Loucy (cell line): ENCODE data around the gene NCF2.

Source experiments
- H2AFZ ChIP-seq: fragments of 200-600 bp; sonication (generic); 2 replicates; pipeline ENCODE4 v1.6.0; 2016; ENCODE audit warnings: antibody characterized with exemption, mild to moderate bottlenecking, low read length, moderate library complexity
- H3F3A ChIP-seq: fragments of 200-600 bp; 2 replicates; pipeline ENCODE4 v1.6.0; 2016; ENCODE audit warnings: antibody characterized with exemption, low read depth, mild to moderate bottlenecking
- H3K27me3 ChIP-seq: fragments of 200-600 bp; sonication (generic); 2 replicates; pipeline ENCODE4 v1.6.1; 2014; ENCODE audit warnings: low read length, mild to moderate bottlenecking; ENCODE audit not compliant: insufficient read depth, poor library complexity, severe bottlenecking
- H3K36me3 ChIP-seq: fragments of 200-600 bp; sonication (generic); 2 replicates; pipeline ENCODE4 v1.6.1; 2016; ENCODE audit warnings: low read length; ENCODE audit not compliant: insufficient read depth
- H3K4me1 ChIP-seq: fragments of 200-600 bp; sonication (generic); 2 replicates; pipeline ENCODE4 v1.5.1; 2014; ENCODE audit warnings: low read length, mild to moderate bottlenecking; ENCODE audit not compliant: insufficient read depth, poor library complexity, severe bottlenecking
- H3K4me2 ChIP-seq: fragments of 200-600 bp; sonication (generic); 2 replicates; pipeline ENCODE4 v1.6.0; 2014; ENCODE audit warnings: antibody characterized with exemption, low read length, low read depth, mild to moderate bottlenecking; ENCODE audit not compliant: poor library complexity, severe bottlenecking
- H3K4me3 ChIP-seq: fragments of 200-600 bp; sonication (generic); 2 replicates; pipeline ENCODE4 v1.5.1; 2014; ENCODE audit warnings: low read length, mild to moderate bottlenecking, mixed read lengths; ENCODE audit not compliant: poor library complexity, severe bottlenecking
- H3K79me2 ChIP-seq: fragments of 200-600 bp; sonication (generic); 2 replicates; pipeline ENCODE4 v1.6.1; 2014; ENCODE audit warnings: low read length; ENCODE audit not compliant: insufficient read depth
- H3K9ac ChIP-seq: fragments of 200-600 bp; sonication (generic); 2 replicates; pipeline ENCODE4 v1.6.0; 2014; ENCODE audit warnings: mild to moderate bottlenecking, low read depth, low read length, moderate library complexity; ENCODE audit not compliant: poor library complexity, severe bottlenecking
- H3K9me2 ChIP-seq: fragments of 200-600 bp; sonication (generic); replicated peaks from 2 replicates; pipeline ENCODE4 v1.6.1; 2016; ENCODE audit warnings: low read depth, low read length, mixed read lengths
- H3K9me3 ChIP-seq: fragments of 200-600 bp; sonication (generic); 2 replicates; pipeline ENCODE4 v1.6.1; 2014; ENCODE audit warnings: mild to moderate bottlenecking, antibody characterized with exemption, low read length, low read depth; ENCODE audit not compliant: insufficient read depth
- H4K20me1 ChIP-seq: fragments of 200-600 bp; sonication (generic); 2 replicates; pipeline ENCODE4 v1.6.0; 2014; ENCODE audit warnings: antibody characterized with exemption, low read length, mild to moderate bottlenecking; ENCODE audit not compliant: insufficient read depth, poor library complexity, severe bottlenecking
- CTCF ChIP-seq: fragments of 200-600 bp; sonication (generic); conservative IDR thresholded peaks from 2 replicates; pipeline ENCODE4 v1.5.1; 2014; ENCODE audit warnings: mild to moderate bottlenecking, antibody characterized with exemption, low read length
- EZH2phosphoT487 ChIP-seq: fragments of 200-600 bp; IDR thresholded peaks from 2 replicates; pipeline ENCODE4 v1.6.1; 2018; ENCODE audit warnings: antibody characterized with exemption, mild to moderate bottlenecking, moderate library complexity, borderline replicate concordance

NCF2 gene

GRCh38 chr1:183611021-183611420, 20.8 kb upstream of the NCF2 start:
- Histone ChIP-seq H4K20me1 (no peaks in the 10 kb centered on the region), H3K36me3 (no peaks in the 10 kb centered on the region), H3K9me2 (no peaks in the 10 kb centered on the region), H3K9me3 (no peaks in the 10 kb centered on the region), H3K4me2 (no peak overlapping the region), H3K4me1 (no peaks in the 10 kb centered on the region), H3K27me3 (no peaks in the 10 kb centered on the region), H3F3A (no peaks in the 10 kb centered on the region), H3K79me2 (no peaks in the 10 kb centered on the region), H3K4me3 (no peak overlapping the region), H3K9ac (no peak overlapping the region), H2AFZ (no peak overlapping the region)
- TF ChIP-seq CTCF (no peak), EZH2phosphoT487 (no peak)

GRCh38 chr1:183609759-183610452, 19.6 kb upstream of the NCF2 start:
- H3K27me3 ChIP-seq = no peaks in the 10 kb centered on the region
- no peak for TF ChIP-seq CTCF
- no peak for TF ChIP-seq EZH2phosphoT487
- no peaks in the 10 kb centered on the region for H4K20me1 ChIP-seq
- no peaks in the 10 kb centered on the region for H3F3A ChIP-seq
- no peaks in the 10 kb centered on the region for H3K79me2 ChIP-seq
- no peaks in the 10 kb centered on the region for H3K36me3 ChIP-seq
- no peaks in the 10 kb centered on the region for H3K9me3 ChIP-seq
- H3K4me1 ChIP-seq = no peaks in the 10 kb centered on the region
- no peaks in the 10 kb centered on the region for H3K9me2 ChIP-seq
- H3K4me3 ChIP-seq = no peak overlapping the region
- no peak overlapping the region for H3K9ac ChIP-seq
- no peak overlapping the region for H3K4me2 ChIP-seq
- 0 out of 2 replicates have a peak overlapping the region, but pooled peaks have one; percentile 65 for H2AFZ ChIP-seq

- Histone ChIP-seq H2AFZ (0 out of 2 replicates have a peak overlapping the region, but pooled peaks have one; percentile 5), H3K27me3 (no peaks in the 10 kb centered on the region), H3K79me2 (no peaks in the 10 kb centered on the region), H4K20me1 (no peaks in the 10 kb centered on the region), H3K9me3 (no peaks in the 10 kb centered on the region), H3K9me2 (no peaks in the 10 kb centered on the region), H3K9ac (no peak overlapping the region), H3K36me3 (no peaks in the 10 kb centered on the region), H3K4me1 (no peaks in the 10 kb centered on the region), H3K4me3 (no peak overlapping the region), H3F3A (no peaks in the 10 kb centered on the region), H3K4me2 (no peak overlapping the region)
- TF ChIP-seq CTCF = peak; percentile 39
- TF ChIP-seq EZH2phosphoT487 = no peak
These were observed 19.1 kb upstream of the NCF2 start for GRCh38 chr1:183609313-183609712.
